HFFc6 (cell line): ENCODE data around the gene RUBCN. TPM values are rescaled to one million over a fixed set of nuclear protein-coding genes. Genes with fewer than 3 reads are reported as not detected.
"Not testable (repeated sequence)": the region's sequence is repeated elsewhere in the genome, so short reads cannot be mapped to it uniquely, and the experiment has no call there.

ENCODE experiments used
- DNase-seq: peaks from one replicate; pipeline ENCODE4 v3.0.0-alpha.2; 2018
- H3K27ac Mint-ChIP-seq: 2 replicates; pipeline ENCODE4 v1.8.0; 2020; ENCODE audit warnings: mild to moderate bottlenecking, mixed read lengths
- H3K27me3 Mint-ChIP-seq: 2 replicates; pipeline ENCODE4 v1.8.0; 2021; ENCODE audit warnings: mild to moderate bottlenecking, moderate library complexity, mixed read lengths; ENCODE audit not compliant: insufficient read depth
- H3K36me3 Mint-ChIP-seq: 2 replicates; pipeline ENCODE4 v1.8.0; 2021; ENCODE audit warnings: low read depth, mixed read lengths
- H3K4me1 Mint-ChIP-seq: 2 replicates; pipeline ENCODE4 v1.8.0; 2020; ENCODE audit warnings: low read depth, mixed read lengths
- H3K4me3 Mint-ChIP-seq: 2 replicates; pipeline ENCODE4 v1.8.0; 2020; ENCODE audit warnings: mild to moderate bottlenecking, moderate library complexity, mixed read lengths
- H3K9me3 Mint-ChIP-seq: 2 replicates; pipeline ENCODE4 v1.8.0; 2020; ENCODE audit warnings: mild to moderate bottlenecking, mixed read lengths
- total RNA-seq, 6 experiments: library from RNA; stranded (reverse); fragmentation: NEBNext Ultra II Directional; extraction: Animal tissue kit (Norgen Biotek cat#: 25700); gene quantifications; 2 replicates in 1 of 6; 3 replicates in 5 of 6; pipeline ENCODE4 v1.2.3, GENCODE V29; 2021
- TF ChIP-seq, protein P1 (sequence below): fragments of 200-600 bp; sonication (generic); IDR thresholded peaks from 2 replicates; pipeline ENCODE4 v1.5.0; 2021; ENCODE audit warnings: antibody characterized with exemption, mild to moderate bottlenecking

Gene RUBCN
- total RNA-seq, 6 experiments from 2014 or later = 27.0 to 30.4 (median 29.4) TPM

DNA sequence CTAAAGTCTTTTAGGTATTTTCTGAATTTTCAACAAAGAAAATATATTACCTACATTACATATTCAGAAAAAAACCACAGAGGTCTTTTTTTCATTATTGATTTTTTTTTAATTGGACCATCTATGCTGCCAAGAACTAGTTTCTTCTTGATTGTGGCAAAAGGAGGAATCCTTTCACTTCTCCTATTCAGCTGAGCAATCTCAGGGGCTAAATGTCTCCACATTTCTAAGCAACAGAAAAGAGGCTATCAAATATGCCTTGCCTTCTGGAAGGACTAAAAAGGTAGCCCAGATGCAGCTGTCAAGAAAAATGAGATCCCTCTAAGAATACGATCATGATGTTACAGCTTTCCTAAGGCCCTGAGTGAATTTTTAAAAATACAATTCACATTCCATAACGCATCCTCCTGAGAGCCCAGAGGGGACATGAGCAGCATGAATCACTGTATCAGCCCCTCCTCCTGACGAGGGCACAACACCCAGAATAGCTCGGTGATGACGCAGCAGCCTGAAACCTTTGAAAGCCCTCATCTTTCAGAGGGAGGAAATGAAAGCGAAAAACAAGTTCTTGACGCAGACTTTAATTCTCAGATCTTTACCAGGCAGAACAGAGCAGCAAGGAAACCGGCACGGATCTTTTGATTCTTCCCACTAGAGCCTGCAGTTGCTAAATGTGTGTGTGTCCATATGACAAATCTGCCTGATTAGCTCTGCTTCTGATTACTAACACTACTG, 24.6 kb downstream of the RUBCN start:
- H3K4me3 Mint-ChIP-seq = peak overlapping the region; percentile 88

DNA sequence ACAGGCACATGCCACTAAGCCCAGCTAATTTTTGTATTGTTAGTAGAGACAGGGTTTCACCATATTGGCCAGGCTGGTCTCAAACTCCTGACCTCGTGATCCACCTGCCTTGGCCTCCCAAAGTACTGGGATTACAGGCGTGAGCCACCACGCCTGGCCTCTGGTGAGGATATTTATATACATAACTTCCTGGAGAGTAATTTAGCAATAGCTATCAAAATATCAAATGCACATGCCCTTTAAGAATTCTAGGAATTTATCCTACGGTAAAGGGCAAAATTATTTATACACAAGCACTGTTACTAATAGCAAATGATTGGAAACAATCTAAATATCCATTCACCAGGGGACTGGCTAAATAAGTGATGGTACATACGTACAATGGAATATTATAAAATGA, 25.7 kb downstream of the RUBCN start:
- H3K27ac Mint-ChIP-seq = peak overlapping the region; percentile 66
- H3K4me3 Mint-ChIP-seq, DNase-seq, H3K27me3 Mint-ChIP-seq, H3K9me3 Mint-ChIP-seq: not testable (repeated sequence)
- H3K36me3 Mint-ChIP-seq = peaks cover 20% of the 10 kb centered on the region
- H3K4me1 Mint-ChIP-seq = peaks cover 45% of the 10 kb centered on the region

More for the DNA sequence above, 24.6 kb downstream of the RUBCN start:
- Mint-ChIP-seq H3K27me3 (no peaks in the 10 kb centered on the region), H3K27ac (peak overlapping the region; percentile 99), H3K36me3 (peaks cover 27% of the 10 kb centered on the region), H3K9me3 (no peaks in the 10 kb centered on the region), H3K4me1 (peaks cover 50% of the 10 kb centered on the region)
- TF ChIP-seq, protein P1, sequence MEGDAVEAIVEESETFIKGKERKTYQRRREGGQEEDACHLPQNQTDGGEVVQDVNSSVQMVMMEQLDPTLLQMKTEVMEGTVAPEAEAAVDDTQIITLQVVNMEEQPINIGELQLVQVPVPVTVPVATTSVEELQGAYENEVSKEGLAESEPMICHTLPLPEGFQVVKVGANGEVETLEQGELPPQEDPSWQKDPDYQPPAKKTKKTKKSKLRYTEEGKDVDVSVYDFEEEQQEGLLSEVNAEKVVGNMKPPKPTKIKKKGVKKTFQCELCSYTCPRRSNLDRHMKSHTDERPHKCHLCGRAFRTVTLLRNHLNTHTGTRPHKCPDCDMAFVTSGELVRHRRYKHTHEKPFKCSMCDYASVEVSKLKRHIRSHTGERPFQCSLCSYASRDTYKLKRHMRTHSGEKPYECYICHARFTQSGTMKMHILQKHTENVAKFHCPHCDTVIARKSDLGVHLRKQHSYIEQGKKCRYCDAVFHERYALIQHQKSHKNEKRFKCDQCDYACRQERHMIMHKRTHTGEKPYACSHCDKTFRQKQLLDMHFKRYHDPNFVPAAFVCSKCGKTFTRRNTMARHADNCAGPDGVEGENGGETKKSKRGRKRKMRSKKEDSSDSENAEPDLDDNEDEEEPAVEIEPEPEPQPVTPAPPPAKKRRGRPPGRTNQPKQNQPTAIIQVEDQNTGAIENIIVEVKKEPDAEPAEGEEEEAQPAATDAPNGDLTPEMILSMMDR = no peak
- peak; percentile 95 for DNase-seq

DNA sequence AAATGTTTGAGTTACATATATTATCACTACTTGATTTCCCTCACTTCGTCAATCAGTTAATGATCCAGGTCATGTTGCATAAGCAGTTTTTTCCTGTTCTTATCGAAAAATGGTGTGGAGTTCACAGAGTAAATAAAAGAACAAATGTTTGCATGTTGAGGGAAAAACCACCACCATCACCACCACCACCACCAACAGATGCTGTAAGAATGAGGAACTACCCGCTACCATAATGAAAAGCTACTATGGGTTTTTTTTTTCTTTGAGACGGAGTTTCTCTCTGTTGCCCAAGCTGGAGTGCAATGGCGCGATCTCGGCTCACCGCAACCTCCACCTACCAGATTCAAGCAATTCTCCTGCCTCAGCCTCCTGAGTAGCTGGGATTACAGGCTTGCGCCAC, 27.6 kb downstream of the RUBCN start:
- Mint-ChIP-seq H3K27me3 (no peaks in the 10 kb centered on the region), H3K9me3 (no peaks in the 10 kb centered on the region), H3K27ac (no peak overlapping the region), H3K36me3 (peaks cover 16% of the 10 kb centered on the region), H3K4me3 (no peak overlapping the region), H3K4me1 (peaks cover 32% of the 10 kb centered on the region)
- TF ChIP-seq, protein P1 = no peak
- DNase-seq = no peak

DNA sequence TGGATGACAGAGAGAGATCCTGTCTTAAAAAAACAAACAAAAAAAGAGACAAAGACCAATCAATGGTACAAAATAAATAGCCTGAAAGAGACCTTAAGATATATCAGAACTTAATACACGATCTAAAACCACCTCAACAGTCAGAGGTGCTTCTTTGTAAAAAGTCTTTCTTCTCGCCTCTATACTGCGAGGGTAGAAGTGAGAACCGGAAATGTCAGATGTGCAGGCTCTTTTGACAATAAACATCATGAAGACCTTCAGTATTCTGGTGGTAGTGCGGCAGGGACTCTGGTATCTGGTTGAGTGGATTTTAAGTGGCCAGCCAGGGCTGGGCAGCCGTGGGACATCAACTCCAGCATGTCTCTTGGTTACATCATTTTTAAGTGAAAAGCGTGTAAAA, 30.0 kb downstream of the RUBCN start:
- Mint-ChIP-seq H3K27ac (no peak overlapping the region), H3K9me3 (no peaks in the 10 kb centered on the region), H3K27me3 (no peaks in the 10 kb centered on the region), H3K36me3 (peaks cover 21% of the 10 kb centered on the region), H3K4me3 (no peak overlapping the region), H3K4me1 (peaks cover 9% of the 10 kb centered on the region)
- TF ChIP-seq, protein P1 = no peak
- no peak for DNase-seq

DNA sequence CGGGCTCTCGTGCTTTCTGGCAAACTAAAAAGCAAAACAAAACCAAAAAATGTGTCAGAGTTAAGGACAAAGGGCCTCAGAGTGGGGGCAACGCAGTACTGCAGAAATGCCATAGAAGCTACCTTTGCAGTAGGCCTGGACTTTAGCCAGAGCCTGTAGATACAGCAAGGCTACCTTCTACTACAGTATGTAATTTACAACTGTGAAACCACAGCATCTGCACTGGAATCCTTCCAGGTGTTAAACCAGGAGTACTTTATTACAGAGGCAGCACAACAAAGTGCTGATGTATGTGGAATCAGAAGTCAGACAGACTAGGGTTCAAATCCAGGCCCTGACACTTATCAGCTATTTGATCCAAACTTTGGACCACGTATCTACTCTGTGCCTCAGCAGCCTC, 34.9 kb downstream of the RUBCN start:
- peaks cover 49% of the 10 kb centered on the region for H3K36me3 Mint-ChIP-seq
- TF ChIP-seq, protein P1 = no peak
- peaks cover 15% of the 10 kb centered on the region for H3K4me1 Mint-ChIP-seq

DNA sequence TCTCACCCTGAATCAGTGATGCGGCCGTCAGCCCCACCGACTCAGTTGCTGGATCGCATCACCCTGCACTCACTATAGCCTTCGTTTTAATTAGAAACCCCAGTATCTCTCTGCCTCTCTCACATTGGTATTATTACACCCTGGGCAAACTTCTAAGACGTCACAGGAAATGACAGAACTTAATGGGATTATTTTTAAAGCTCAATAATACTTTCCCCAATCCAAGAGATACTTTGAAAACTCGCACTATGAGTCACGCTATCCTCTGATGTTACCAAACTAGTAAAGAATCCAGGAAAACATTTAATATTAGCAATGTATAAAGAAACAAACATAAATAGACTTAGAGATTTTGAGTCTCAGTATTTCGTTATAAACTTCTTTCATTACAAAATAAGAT, 36.6 kb downstream of the RUBCN start:
- H3K36me3 Mint-ChIP-seq = peaks cover 55% of the 10 kb centered on the region
- DNase-seq = peak; percentile 49

More for the DNA sequence above, 34.9 kb downstream of the RUBCN start:
- Mint-ChIP-seq H3K27ac (peak overlapping the region; percentile 21; the same call in 1 of the 2 replicates), H3K27me3 (no peaks in the 10 kb centered on the region; the same call in 1 of the 2 replicates), H3K4me3 (no peak overlapping the region), H3K9me3 (no peaks in the 10 kb centered on the region)
- DNase-seq = no peak

More for the DNA sequence above, 36.6 kb downstream of the RUBCN start:
- Mint-ChIP-seq H3K4me3 (no peak overlapping the region), H3K27ac (peak overlapping the region; percentile 50), H3K27me3 (no peaks in the 10 kb centered on the region; the same call in 1 of the 2 replicates), H3K4me1 (peaks cover 15% of the 10 kb centered on the region), H3K9me3 (no peaks in the 10 kb centered on the region)
- TF ChIP-seq, protein P1 = no peak
